ENCODE data around the gene EHMT1. TPM values are rescaled to one million over a fixed set of nuclear protein-coding genes. Genes with fewer than 3 reads are reported as not detected.

EHMT1 gene
- total and polyA plus RNA-seq, 9 of the 15 experiments (the other 6 are each of a cell fraction or from before 2014, with no cell fraction given): 2.2 to 76.0 (median 36.4) TPM

GRCh38 chr9:137685035-137685740 lies 66.4 kb downstream of the EHMT1 start (continued):
- TF ChIP-seq GTF3C2 (IDR thresholded peaks at IDR 0.05; ENCODE audit: borderline replicate concordance, extremely low read depth, insufficient read length) (no peak), CBFA2T3 (IDR thresholded peaks at IDR 0.05) (peak; percentile 83), RBM39 (optimal IDR thresholded peaks at IDR 0.05; ENCODE audit: low read depth, low read length) (no peak), NUFIP1 (IDR thresholded peaks at IDR 0.05; ENCODE audit: partially characterized antibody) (no peak), NCOA4 (IDR thresholded peaks at IDR 0.05; ENCODE audit: partially characterized antibody) (no peak), GTF2E2 (tag; IDR thresholded peaks at IDR 0.05) (no peak), TBL1XR1 (IDR thresholded peaks at IDR 0.05; ENCODE audit: low read length in 2 of 2) (no peak), EP400 (IDR thresholded peaks at IDR 0.05) (no peak), ZFP91 (CRISPR knock-in tag; IDR thresholded peaks at IDR 0.05) (no peak), LCOR (CRISPR knock-in tag; IDR thresholded peaks at IDR 0.05) (no peak), TCF7L2 (IDR thresholded peaks at IDR 0.05; ENCODE audit: low read depth, low read length) (no peak), MTA1 (IDR thresholded peaks at IDR 0.05; ENCODE audit: borderline replicate concordance) (no peak), ZC3H4 (CRISPR knock-in tag; IDR thresholded peaks at IDR 0.05; ENCODE audit: borderline replicate concordance) (no peak), ZFPM2 (CRISPR knock-in tag; IDR thresholded peaks at IDR 0.05) (no peak), XRCC4 (IDR thresholded peaks at IDR 0.05; ENCODE audit: extremely low read depth, insufficient read depth, insufficient read length) (no peak), TCF3 (CRISPR knock-in tag; IDR thresholded peaks at IDR 0.05) (peak; percentile 74), DDX20 (tag; IDR thresholded peaks at IDR 0.05; ENCODE audit: low read depth) (no peak), ARID1B (IDR thresholded peaks at IDR 0.05) (peak; percentile 85), SNRNP70 (optimal IDR thresholded peaks at IDR 0.05; ENCODE audit: low read depth, low read length) (no peak), VEZF1 (CRISPR knock-in tag; IDR thresholded peaks at IDR 0.05) (no peak), RBM34 (IDR thresholded peaks at IDR 0.05; ENCODE audit: borderline replicate concordance, insufficient read depth, low read length) (no peak), ZNF699 (CRISPR knock-in tag; IDR thresholded peaks at IDR 0.05; ENCODE audit: insufficient replicate concordance) (no peak), HIVEP1 (CRISPR knock-in tag; IDR thresholded peaks at IDR 0.05) (no peak), FOS (IDR thresholded peaks at IDR 0.05; ENCODE audit: extremely low read depth, insufficient read length) (no peak), HNRNPL (IDR thresholded peaks at IDR 0.05; ENCODE audit: low read depth, low read length) (no peak), HDGF (IDR thresholded peaks at IDR 0.05) (no peak)
